NCI-H1930 (cell line): ENCODE data around the gene DPY19L3.
"Not testable (repeated sequence)": the region's sequence is repeated elsewhere in the genome, so short reads cannot be mapped to it uniquely, and the experiment has no call there.

ENCODE experiments used
- DNase-seq, 2 experiments: peaks; one replicate each; lab custom pipeline; 2025; lab: John Stamatoyannopoulos, UW

The DPY19L3 gene

DNA sequence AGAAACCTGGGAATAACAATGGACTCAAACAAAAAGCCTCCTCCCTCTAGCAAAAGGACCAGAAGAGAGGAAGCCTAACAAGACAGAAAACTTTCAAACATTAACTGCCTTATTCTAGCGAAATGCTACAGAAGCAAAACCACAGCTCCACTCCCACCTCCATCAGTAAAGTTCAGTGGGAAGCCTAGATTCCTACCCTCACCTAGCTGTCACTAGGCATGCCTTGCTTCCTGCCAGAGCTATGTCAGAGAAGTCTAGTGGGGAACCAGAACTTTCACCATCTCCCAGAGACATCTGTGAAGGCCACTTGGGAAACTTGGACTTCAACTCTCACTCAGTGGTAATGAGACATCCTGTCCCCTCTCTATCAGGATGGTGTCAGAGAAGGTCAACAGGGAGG, 37.1 kb downstream of the DPY19L3 start:
- DNase-seq = no peak

DNA sequence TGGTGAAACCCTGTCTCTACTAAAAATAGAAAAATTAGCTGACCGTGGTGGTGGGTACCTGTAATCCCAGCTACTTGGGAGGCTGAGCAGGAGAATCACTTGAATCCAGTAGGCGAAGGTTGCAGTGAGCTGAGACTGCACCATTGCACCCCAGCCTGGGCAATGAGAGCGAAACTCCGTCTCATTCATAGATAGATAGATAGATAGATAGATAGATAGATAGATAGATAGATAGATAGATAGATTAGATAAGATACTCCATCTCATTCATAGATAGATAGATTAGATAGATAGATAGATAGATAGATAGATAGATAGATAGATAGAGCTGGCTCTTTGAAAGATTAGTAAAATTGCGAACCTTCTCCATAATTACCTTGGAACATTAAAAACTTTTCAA, 42.0 kb downstream of the DPY19L3 start:
- DNase-seq = not testable (repeated sequence)

DNA sequence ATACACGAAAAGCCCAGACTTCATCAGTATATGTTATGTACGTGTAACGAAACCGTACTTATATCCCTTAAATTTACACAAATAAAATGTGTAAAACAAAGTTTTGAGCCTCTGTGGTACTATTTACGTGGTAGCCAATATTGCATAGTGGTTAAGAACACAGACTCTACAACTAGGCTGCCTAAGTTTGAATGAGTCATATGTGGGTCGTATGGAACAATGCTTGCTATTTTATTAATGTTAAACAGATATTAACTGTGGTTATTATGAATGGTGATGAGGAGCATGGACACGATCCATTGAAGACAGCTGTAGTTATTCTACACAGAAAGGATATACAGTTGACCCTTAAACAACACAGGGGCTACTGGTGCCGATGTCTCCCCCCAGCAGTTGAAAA, 42.5 kb downstream of the DPY19L3 start:
- no peak for DNase-seq

DNA sequence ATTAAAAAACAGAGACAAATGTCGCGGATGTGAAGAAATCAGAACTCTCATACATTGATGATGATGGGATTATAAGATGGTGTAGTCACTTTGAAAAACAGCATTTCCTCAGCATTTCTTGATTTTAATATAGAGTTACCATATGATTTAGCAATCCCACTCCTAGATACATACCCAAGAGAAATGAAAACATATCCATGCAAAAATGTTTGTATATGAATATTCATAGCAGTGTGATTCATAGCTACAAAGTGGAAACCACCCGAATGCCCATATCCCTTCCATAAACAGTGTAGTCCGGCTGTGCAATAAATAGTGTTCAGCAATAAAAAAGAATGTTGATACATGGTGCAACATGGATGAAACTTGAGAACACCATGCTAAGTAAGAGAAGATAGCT, 44.6 kb downstream of the DPY19L3 start:
- DNase-seq = no peak

GRCh38 chr19:32453736-32454135, 48.2 kb downstream of the DPY19L3 start:
- DNase-seq = no peak

GRCh38 chr19:32456406-32456805, 50.8 kb downstream of the DPY19L3 start:
- DNase-seq = no peak

DNA sequence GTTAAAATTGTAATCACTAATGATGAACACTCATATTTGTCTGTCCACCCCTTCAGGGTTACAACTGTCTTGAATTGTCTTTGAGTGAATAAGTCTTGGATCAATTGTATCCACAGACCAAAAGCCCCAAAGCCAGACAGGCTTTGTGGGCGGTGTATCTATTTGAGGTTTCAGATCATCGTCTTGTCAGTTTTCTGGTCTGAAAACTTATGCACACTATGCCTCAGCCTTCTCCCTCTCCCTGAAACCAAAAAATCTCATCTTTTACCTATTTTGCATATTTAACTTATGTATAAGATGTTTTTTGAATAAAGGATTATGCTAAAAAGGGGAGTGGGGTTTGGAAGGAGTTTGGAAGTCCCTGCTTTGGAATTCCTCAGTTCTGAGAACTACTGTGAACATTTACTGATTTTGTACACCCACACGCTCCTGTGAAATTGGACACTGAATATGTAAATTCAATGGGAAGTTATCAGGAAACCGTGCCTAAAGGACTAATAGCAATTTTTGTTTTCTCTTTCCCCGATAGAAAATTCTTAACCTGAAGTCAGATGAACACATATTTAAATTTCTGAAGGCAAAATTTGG, 52.1 kb downstream of the DPY19L3 start:
- no peak for DNase-seq

DNA sequence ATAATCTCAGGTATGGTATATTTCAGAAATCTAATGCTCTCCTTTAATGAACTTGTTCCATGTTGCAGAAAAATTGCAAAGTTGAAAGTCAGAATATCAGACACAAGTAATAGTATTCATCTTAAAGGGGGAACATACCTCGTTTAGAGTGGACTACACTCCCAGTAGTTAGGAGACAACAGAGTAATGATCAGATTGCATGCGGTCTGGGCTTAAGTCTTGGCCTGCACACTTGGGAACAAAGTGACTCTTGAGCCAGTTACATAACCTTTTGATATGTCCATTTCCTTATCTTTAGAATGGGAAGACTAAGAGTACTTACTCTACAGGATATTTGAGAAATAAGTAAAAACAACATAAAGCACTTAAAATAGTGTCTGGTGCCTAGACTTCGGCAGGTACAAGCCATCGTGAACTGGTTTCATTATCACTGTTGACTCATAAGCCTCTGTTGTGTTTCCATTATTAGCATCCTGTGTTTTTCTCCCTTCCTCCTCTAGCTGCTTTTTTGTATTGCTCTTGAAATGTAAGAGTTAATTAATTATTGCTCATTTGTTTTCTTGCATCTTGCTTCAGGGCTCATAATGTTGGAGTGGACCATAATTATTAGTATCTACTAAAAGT, 53.0 kb downstream of the DPY19L3 start:
- no peak for DNase-seq

GRCh38 chr19:32459204-32459865, 53.8 kb downstream of the DPY19L3 start:
- DNase-seq = no peak

GRCh38 chr19:32460476-32460875, 54.9 kb downstream of the DPY19L3 start:
- DNase-seq = no peak

DNA sequence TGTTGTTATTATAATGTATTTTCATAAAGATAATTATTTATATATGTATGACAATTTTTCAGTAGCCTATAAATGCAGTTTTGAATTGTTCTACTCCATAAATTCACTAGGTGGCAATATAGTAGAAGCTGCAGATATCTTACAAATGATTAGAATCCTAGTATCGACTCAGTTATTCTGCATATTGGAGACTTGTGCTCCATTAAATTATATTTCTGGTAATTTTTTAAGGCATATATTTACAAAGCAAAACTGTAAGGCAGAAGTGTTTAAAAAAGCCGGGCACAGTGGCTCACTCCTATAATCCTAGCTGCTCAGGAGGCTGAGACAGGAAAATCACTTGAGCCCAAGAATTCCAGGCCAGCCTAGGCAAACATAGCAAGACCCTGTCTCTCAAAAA, 58.7 kb downstream of the DPY19L3 start:
- DNase-seq = no peak

- no peak for DNase-seq
Observed at GRCh38 chr19:32465176-32465575, 59.6 kb downstream of the DPY19L3 start.

GRCh38 chr19:32469795-32470194, 64.2 kb downstream of the DPY19L3 start:
- no peak for DNase-seq

DNA sequence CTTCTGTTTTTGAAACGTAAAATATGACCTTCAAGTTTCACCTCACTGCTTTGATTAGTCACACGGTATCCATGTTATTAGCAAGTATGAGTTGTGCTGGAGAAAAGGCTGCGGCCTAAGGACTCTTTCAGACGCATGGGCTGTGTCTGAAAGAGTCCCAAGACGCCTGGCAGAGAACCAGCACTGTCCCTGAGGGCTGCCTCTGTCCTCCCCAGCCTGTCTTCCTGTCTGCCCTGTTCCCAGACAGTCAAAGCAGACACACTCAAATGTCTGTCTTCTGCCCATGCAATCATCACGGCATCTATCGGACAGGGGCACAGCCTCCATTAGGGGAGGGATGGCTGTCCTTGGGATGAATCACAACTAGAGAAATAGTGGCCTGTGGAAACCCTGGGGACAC, 65.5 kb downstream of the DPY19L3 start:
- no peak for DNase-seq

DNA sequence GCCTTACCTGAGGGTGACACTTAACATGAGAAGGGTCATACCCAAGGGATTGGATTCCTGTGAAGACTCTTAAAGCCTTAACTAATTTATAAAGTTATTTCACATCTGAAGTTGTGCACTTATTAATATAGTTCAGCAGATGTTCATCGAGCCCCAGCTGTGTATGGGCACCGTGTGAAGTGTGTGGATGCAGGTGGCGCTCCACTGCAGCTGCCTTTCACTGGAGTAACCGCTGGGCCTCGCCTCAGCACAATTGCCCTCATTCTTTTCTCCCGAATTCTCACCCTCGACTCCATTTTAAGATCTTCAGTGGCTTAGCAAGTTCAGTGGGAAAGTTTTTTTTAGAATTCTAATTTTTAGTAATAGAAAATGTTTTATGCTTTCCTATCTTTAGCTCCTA, 66.2 kb downstream of the DPY19L3 start:
- DNase-seq = no peak

DNA sequence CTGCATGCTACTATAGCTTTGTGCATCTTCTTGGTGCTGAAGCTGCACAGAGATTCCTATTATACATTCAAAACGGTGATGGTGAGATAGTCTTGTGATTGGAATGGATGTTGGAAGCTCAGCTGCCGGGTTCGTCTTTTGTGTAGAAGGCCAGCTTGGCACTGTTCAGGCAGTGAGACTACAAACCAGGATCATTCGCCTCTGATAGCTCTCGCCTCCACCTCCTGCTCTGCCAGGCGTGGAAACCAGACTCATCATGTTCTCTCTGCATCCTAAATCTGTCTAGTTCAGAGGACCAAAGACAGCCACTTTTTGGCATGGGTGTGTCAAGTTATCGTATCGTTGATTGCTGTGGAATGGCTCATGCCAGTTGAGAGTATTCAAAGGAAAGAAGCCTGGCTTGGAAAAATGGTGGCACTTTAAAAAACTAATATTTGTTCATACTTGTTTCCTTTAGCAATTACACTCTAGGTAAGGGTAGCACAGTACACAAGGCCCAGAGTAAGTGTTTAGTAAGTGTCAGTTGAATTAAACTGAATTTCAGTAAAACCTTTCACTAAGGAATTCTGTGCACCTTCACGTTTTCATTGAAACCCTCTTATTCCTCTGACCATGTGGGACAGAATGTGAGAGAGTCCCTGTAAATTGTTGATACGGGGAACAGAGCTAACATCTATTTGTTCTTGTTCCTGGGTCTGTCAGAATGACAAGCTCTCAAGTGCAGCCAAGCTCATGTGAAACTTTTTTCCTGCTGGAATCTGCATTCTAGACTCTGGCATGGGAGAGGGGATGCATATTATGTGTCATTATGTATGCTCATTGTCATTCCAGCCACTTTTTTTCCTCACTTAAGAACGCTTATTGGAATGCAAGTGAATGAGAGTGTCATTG, 69.8 kb downstream of the DPY19L3 start:
- DNase-seq = no peak

DNA sequence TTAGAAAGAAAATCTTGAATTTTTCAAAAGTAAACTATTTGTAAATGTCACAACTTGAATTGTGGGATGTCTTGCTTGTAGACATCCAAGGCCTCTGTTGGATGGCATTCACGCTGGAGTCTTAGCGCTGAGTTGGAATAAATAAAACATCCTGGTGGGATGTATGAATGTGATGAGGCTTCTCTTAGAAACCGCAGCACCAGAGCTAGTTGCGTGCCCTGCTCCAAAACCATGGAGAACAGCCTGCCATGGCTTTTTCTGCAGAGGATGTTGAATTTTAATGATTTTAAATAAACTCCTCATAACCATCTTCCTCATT, 70.4 kb downstream of the DPY19L3 start:
- no peak for DNase-seq

GRCh38 chr19:32480321-32480720, 74.8 kb downstream of the DPY19L3 start:
- DNase-seq = no peak

GRCh38 chr19:32483574-32483973, 78.0 kb downstream of the DPY19L3 start:
- DNase-seq = no peak

DNA sequence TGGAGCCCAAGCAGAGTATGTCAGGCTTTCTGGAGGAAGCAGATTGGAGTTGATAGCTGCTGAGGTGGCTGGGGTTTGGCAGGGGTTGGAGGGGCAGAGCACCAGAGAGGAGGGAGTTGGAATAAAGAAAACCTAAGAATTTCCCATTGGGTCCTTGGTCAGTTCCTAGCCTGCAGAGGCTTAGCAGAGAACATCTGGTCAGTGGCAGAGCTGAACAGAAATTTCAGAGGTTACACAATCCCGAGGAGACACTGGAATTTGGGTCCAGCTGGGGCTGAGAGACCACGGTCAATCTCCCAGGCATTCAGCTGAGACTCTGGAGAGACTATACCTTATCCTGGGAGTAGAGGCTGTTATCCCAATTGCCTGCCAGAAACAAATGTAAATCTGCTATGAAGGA, 84.4 kb downstream of the DPY19L3 start:
- DNase-seq = no peak

DNA sequence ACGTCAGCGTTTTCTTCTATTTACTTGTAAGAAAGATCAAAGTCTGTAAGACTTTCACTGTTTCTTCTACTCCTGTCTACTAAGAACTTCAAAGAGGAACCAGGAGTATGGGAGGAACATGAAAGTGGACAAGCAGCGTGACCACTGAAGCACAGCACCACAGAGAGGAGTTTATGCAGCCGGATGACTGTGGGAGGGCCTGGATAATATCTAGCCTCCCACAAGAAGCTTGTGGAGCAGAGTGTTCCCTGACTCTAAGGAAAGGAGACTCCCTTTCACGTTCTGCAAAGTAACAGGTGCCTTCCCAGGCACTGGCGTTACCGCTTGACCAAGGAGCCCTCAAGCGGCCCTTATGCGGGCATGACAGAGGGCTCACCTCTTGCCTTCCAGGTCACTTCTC, 91.8 kb downstream of the DPY19L3 start:
- no peak for DNase-seq

DNA sequence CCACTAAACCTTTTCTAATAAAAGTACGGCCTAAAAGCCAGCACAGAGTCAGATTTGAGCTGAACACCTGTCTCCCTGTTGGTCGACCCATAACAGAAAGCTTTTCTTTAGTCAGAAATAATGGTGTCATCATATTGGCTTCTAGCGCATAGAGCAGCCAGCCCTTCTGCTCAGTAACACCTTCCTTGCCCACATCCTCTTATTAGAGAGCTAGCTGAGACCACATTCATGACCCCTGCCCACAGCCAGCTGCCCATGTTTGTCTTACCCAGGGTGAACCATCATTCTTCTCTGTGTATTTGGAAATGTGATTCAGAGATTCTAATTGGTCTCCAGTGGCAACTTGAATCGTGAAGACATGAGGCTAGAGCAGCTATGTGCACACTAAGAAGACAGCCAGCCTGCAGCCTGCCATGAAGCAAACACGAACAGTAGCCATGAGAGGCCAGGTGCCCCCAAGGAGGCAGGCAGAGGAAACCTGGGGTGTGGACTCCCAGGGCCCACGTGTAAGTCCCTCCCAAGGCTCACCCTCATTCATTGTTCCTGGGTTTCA, 93.2 kb downstream of the DPY19L3 start:
- no peak for DNase-seq

GRCh38 chr19:32512498-32512897, 106.9 kb downstream of the DPY19L3 start:
- not testable (repeated sequence) for DNase-seq
